Fibroblast of the aortic adventitia (primary cell): ENCODE data around the gene GPLD1. TPM values are rescaled to one million over a fixed set of nuclear protein-coding genes. Genes with fewer than 3 reads are reported as not detected.
"Not testable (repeated sequence)": the region's sequence is repeated elsewhere in the genome, so short reads cannot be mapped to it uniquely, and the experiment has no call there.

Source experiments
- DNase-seq: peaks from one replicate; pipeline ENCODE4 v3.0.0-alpha.2; 2010; ENCODE audit warnings: low read depth
- H3K4me3 ChIP-seq: 2 replicates; pipeline ENCODE4 v1.5.1; 2011; ENCODE audit warnings: low read depth, mild to moderate bottlenecking, control low read depth, low read length, moderate library complexity
- total RNA-seq: library from RNA; depleted of rRNA; stranded (reverse); fragments of >200 nt; gene quantifications from 2 replicates; pipeline ENCODE4 v1.2.3, GENCODE V29; 2012; ENCODE audit warnings: low replicate concordance
- TF ChIP-seq, protein P1 (sequence below): IDR thresholded peaks from 2 replicates; pipeline ENCODE4 v1.5.1; 2011; ENCODE audit warnings: mild to moderate bottlenecking, low read length, control low read depth, inconsistent platforms; ENCODE audit not compliant: insufficient read depth

GPLD1 gene
- total RNA-seq, 1 donor: 0.27 TPM

DNA sequence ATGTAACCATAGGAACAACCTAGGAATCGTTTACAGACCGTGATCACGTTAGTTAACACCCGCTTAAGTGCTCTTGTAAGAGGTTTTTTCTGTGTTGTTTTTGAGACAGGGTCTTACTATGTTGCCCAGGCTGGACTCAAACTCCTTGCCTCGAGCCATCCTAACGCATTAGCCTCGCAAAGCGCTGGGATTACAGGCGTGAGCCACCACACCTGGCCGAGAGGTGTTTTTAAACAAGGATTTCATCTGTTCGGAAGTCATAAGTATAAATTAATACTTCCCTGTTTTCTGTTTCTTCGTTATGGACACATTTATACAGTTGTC lies 85.9 kb downstream of the GPLD1 start:
- TF ChIP-seq, protein P1, sequence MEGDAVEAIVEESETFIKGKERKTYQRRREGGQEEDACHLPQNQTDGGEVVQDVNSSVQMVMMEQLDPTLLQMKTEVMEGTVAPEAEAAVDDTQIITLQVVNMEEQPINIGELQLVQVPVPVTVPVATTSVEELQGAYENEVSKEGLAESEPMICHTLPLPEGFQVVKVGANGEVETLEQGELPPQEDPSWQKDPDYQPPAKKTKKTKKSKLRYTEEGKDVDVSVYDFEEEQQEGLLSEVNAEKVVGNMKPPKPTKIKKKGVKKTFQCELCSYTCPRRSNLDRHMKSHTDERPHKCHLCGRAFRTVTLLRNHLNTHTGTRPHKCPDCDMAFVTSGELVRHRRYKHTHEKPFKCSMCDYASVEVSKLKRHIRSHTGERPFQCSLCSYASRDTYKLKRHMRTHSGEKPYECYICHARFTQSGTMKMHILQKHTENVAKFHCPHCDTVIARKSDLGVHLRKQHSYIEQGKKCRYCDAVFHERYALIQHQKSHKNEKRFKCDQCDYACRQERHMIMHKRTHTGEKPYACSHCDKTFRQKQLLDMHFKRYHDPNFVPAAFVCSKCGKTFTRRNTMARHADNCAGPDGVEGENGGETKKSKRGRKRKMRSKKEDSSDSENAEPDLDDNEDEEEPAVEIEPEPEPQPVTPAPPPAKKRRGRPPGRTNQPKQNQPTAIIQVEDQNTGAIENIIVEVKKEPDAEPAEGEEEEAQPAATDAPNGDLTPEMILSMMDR: no peak

DNA sequence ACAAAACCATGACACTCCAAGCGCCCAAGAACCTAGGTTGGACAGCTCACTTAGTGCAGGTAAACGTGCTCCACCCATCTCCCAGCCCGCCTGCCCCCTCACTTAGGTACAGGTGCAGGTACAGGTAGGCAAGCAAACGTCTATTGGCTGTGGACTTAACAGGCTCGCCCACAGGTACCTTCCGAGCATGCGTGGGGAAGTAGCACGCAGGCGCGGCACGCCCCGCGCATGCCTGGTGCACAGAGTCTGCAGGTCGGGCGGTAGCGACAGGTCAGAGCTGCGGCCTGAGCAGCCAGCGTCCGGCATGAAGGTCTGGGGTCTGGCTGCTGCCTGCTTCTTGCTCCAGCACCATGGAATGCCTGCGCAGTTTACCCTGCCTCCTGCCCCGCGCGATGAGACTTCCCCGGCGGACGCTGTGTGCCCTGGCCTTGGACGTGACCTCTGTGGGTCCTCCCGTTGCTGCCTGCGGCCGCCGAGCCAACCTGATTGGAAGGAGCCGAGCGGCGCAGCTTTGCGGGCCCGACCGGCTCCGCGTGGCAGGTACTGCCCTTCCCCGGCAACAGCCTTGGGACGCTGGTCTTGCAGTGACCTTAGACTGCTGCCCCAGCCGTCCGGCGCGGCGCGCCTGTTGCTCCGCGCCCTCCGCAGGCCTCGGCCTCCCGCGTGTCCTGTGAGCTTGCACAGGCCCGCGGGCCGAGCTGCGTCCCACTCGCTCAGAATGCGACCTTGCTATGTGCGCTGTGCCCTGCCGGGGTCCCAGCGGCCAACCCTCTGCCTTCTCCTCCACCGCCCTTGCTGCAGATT lies 86.5 kb downstream of the GPLD1 start, which contains the start of gene MRS2:
Gene MRS2, plus strand, starts transcription at position 240 of the 804 bp plus-strand sequence. Its CDS starts 111 bp downstream, at position 351.
- peak within 1 kb of the TSS; percentile 98 for H3K4me3 ChIP-seq
- TF ChIP-seq, protein P1: no peak
- peak; percentile 68 for DNase-seq

More for the DNA sequence above, 85.9 kb downstream of the GPLD1 start:
- peak overlapping the region; percentile 98 for H3K4me3 ChIP-seq
- peak; percentile 12 for DNase-seq

DNA sequence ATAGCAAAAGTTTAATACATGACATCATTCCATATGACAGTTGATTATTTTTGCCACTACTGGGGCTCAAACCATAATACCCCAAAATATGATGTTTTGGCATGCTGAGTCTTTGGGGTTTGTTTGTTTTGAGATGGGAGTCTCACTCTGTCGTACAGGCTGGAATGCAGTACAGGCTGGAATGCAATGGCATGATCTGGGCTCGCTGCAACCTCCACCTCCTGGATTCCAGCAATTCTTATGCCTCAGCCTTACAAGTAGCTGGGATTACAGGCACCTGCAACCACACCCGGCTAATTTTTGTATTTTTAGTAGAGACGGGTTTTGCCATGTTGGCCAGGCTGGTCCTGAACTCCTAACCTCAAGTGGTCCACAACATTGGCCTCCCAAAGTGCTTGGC lies 87.9 kb downstream of the GPLD1 start:
- TF ChIP-seq, protein P1: no peak
- no peak for DNase-seq
- H3K4me3 ChIP-seq: no peak overlapping the region

DNA sequence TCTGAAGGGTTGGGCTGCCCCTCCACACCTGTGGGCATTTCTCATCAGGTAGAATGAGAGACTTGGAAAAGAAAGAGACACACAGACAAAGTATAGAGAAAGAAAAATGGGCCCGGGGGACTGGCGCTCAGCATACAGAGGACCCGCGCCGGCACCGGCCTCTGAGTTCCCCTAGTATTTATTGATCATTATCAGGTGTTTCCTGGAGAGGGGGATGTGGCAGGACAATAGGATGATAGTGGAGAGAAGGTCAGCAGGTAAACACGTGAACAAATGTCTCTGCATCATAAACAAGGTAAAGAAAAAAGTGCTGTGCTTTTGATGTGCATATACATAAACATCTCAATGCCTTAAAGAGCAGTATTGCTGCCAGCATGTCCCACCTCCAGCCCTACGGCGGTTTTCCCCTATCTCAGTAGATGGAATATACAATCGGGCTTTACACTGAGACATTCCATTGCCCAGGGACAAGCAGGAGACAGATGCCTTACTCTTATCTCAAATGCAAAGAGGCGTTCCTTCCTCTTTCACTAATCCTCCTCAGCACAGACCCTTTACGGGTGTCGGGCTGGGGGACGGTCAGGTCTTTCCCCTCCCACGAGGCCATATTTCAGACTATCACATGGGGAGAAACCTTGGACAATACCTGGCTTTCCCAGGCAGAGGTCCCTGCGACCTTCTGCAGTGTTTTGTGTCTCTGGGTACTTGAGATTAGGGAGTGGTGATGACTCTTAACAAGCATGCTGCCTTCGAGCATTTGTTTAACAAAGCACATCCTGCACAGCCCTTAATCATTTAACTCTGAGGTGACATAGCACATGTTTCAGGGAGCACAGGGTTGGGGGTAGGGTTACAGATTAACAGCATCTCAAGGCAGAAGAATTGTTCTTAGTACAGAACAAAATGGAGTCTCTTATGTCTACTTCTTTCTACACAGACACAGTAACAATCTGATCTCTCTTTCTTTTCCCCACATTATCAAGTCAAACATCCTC lies 89.0 kb downstream of the GPLD1 start:
- not testable (repeated sequence) for H3K4me3 ChIP-seq

DNA sequence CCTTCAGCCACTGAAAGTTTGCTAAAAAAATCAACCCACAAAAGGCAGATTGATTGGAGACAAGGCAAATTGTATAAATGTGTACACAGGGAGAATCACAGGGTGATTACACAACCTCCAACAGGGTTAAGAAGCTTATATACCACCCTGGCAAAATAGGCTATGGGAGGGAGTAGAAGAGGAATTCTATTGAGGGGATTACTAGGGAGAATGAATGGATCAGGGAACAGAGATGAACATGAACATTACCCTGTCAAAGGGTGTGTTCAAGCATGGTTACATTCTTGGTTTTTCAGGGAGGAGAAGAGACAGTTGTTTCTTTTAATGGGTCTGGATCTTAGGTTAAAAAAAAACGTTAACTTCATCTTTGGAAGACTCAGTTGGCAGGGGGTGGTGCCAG lies 91.7 kb downstream of the GPLD1 start:
- no peak for DNase-seq
- TF ChIP-seq, protein P1: no peak
- H3K4me3 ChIP-seq: no peak overlapping the region

More for the DNA sequence above, 89.0 kb downstream of the GPLD1 start:
- not testable (repeated sequence) for DNase-seq

DNA sequence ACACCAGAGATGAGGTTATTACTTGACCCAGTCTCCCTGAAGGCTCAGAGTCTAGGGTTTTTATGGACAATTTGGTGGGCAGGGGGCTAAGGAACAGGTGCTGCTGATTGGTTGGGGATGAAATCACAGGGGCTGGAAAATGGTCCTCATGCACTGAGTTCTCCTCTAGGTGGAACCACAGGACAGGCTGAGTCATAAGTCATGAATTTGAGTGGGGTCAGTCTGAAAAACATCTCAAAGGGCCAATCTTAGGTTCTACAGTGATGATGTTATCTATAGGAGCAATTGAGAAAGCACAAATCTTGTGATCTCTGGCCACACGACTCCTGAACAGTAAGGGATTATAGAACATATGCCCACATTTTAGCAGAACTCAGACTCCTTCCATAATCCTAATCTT lies 92.6 kb downstream of the GPLD1 start:
- TF ChIP-seq, protein P1: no peak
- H3K4me3 ChIP-seq: no peak overlapping the region
- DNase-seq: no peak
